Activated CD8-positive, alpha-beta T cell treated with anti-CD3 and anti-CD28 coated beads, Interleukin-2, amount 10 ng/mL, durations not matched to agents 7 days and 5 days (primary cell): Measurements from ENCODE around the gene NEDD4. TPM values are rescaled to one million over a fixed set of nuclear protein-coding genes. Genes with fewer than 3 reads are reported as not detected.
"Not testable (repeated sequence)": the region's sequence is repeated elsewhere in the genome, so short reads cannot be mapped to it uniquely, and the experiment has no call there.

Experiments
- ATAC-seq: fragments of 150-1000 bp; cut with Tn5 transposase; one replicate; pipeline ENCODE4 v1.10.0; 2021; ENCODE audit warnings: moderate library complexity
- CTCF ChIA-PET: fragments of 350-600 bp; sonication (Branson Sonifier 250); formaldehyde crosslinking; loops from one replicate; lab custom pipeline; 2021; ENCODE audit warnings: antibody characterized with exemption; lab: Charles Lee
- POLR2A ChIA-PET: fragments of 350-600 bp; sonication (Branson Sonifier 250); formaldehyde crosslinking; loops from one replicate; lab custom pipeline; 2021; ENCODE audit warnings: antibody characterized with exemption; lab: Charles Lee
- DNase-seq: peaks from one replicate; pipeline ENCODE4 v3.0.0-alpha.2; 2020
- H3K27ac Mint-ChIP-seq: one replicate; pipeline ENCODE4 v1.8.0; 2021; ENCODE audit warnings: mild to moderate bottlenecking, mixed read lengths
- H3K27me3 Mint-ChIP-seq: one replicate; pipeline ENCODE4 v1.8.0; 2021; ENCODE audit warnings: low read depth, mixed read lengths
- H3K36me3 Mint-ChIP-seq: one replicate; pipeline ENCODE4 v1.8.0; 2021; ENCODE audit warnings: low read depth, mixed read lengths
- H3K4me1 Mint-ChIP-seq: one replicate; pipeline ENCODE4 v1.8.0; 2021; ENCODE audit warnings: low read depth, mixed read lengths
- H3K4me3 Mint-ChIP-seq: one replicate; pipeline ENCODE4 v1.8.0; 2021; ENCODE audit warnings: mild to moderate bottlenecking, mixed read lengths
- H3K9me3 Mint-ChIP-seq: one replicate; pipeline ENCODE4 v1.8.0; 2022; ENCODE audit warnings: mixed read lengths; ENCODE audit not compliant: insufficient read depth
- total RNA-seq, 2 experiments: library from RNA; stranded (reverse); gene quantifications; one replicate each; pipeline ENCODE4 v1.2.3, GENCODE V29; 2021

The NEDD4 gene
- total RNA-seq, 2 experiments from 2014 or later = 5.7 to 6.2 TPM

DNA sequence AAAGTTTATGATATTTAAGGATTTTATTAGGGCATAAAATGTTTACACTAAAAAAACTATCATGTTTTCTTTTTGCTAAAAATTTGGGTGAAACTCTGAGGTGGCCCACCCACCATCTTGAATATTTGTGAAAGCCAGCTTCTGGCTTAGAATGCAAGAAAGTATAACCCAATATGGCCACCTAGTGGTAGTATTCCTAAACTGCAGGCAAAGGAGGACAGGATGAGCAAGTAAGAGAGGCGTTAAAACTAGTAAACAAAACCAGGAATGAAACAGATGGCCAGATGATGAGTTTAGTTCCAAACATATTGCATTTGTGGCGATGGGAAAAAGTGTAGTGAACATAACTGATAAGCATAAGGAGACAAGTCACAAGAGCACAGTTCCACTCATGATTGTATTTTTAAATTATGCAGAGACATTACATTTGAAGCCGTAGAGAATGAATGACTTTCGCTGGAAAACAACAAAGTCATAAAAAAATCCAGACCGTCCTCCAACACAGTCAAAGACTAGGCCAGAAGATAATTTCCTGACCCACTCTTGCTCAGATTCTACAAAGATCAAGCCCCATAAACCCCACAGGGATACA is 147.2 kb downstream of the NEDD4 start:
- H3K4me3 Mint-ChIP-seq = no peak overlapping the region
- DNase-seq = peak; percentile 74
- no peaks in the 10 kb centered on the region for H3K27me3 Mint-ChIP-seq
- ATAC-seq = peak; percentile 44
- H3K36me3 Mint-ChIP-seq = peaks cover 1% of the 10 kb centered on the region
- no peak overlapping the region for H3K27ac Mint-ChIP-seq
- CTCF ChIA-PET = interaction anchor here (0.6 to 2.7 kb wide), 28 partner anchors 8 to 438 kb away, joined by 3 to 22 read pairs (median 4); partner anchors contain the start of genes CCPG1 and PIERCE2
- POLR2A ChIA-PET = no interaction called here
- H3K4me1 Mint-ChIP-seq = no peaks in the 10 kb centered on the region
- H3K9me3 Mint-ChIP-seq = no peaks in the 10 kb centered on the region

DNA sequence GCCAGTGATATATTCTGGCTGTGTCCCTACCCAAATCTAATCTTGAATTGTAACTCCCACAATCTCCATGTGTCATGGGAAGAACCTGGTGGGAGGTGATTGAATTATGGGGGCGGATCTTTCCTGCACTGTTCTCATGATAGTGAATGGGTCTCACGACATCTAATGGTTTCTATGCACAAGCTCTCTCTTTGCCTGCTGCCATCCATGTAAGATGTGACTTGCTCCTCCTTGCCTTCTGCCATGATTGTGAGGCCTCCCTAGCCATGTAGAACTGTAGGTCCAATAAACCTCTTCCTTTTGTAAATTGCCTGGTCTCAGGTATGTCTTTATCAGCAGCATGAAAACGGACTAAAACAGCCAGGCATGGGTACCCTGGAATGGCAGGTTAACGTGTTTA is 150.5 kb downstream of the NEDD4 start:
- ATAC-seq, H3K27ac Mint-ChIP-seq, H3K4me1 Mint-ChIP-seq, POLR2A ChIA-PET, DNase-seq, H3K27me3 Mint-ChIP-seq, H3K36me3 Mint-ChIP-seq, H3K9me3 Mint-ChIP-seq, H3K4me3 Mint-ChIP-seq: not testable (repeated sequence)
- CTCF ChIA-PET = interaction anchor here (2.0 kb wide), 1 partner anchor 193 kb away, joined by 14 read pairs; no protein-coding TSS in a partner anchor

DNA sequence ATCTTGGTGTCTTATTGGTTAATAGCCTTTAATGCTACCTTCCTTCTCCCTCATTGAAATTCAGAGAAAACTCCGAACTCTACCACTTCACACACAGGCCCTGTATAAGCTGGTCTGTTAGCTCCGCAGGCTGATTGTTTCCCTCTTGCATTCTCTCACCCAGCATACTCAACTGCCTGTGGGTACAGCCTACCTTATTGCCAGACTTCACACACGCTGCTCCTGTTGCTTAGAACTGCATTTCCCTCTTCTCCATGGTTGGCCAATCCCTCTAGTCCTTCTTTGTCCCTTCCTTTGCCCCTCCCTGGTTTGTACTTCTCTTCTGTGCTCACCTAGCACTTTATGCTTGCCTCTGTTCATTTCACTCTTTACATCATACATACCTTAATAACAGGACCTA is 157.5 kb downstream of the NEDD4 start:
- no peaks in the 10 kb centered on the region for H3K27me3 Mint-ChIP-seq
- ChIA-PET POLR2A (no interaction called here), CTCF (no interaction called here)
- no peaks in the 10 kb centered on the region for H3K9me3 Mint-ChIP-seq
- DNase-seq (no peak), ATAC-seq (no peak)
- H3K4me3 Mint-ChIP-seq = no peak overlapping the region
- no peaks in the 10 kb centered on the region for H3K36me3 Mint-ChIP-seq
- no peak overlapping the region for H3K27ac Mint-ChIP-seq
- H3K4me1 Mint-ChIP-seq = no peaks in the 10 kb centered on the region

DNA sequence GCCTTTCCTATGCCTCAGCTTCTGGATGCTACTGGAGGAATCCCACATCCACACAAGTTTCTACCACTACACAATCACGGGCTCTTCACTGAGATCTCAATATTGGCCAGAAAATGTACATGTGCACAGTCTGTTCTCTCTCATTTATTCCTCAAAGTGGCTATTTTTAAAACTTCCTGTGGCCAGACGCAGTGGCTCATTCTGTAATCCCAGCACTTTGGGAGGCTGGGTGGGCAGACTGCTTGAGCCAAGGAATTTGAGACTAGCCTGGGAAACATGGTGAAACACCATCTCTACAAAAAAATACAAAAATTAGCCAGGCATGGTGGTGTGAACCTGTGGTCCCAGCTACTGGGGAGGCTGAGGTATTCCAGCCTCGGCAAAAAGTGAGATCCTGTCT is 159.1 kb downstream of the NEDD4 start:
- DNase-seq = no peak
- Mint-ChIP-seq H3K36me3 (no peaks in the 10 kb centered on the region), H3K27ac (no peak overlapping the region), H3K27me3 (no peaks in the 10 kb centered on the region), H3K4me3 (no peak overlapping the region), H3K4me1 (peaks cover 13% of the 10 kb centered on the region), H3K9me3 (no peaks in the 10 kb centered on the region)
- POLR2A ChIA-PET = no interaction called here
- CTCF ChIA-PET = no interaction called here
- ATAC-seq = no peak

DNA sequence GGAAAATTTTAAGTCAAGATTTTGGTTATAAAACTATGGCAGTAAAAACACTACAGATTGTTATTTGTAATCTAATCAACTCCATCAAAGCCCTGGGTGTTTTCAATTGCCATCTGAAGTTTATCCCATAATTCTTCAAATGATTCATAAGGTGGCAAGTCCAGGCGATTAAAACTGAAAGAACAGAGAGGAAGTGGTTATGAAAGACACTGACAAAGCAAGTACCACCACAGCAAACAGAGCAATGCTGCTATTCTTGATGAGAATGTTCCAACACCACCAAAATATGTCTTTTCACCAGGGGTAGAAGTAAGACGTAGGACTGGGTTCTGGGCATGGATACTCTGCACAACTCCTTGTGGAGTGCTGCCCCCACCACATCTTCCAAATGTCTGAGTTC is 163.6 kb downstream of the NEDD4 start:
- H3K9me3 Mint-ChIP-seq = no peaks in the 10 kb centered on the region
- ATAC-seq = peak; percentile 83
- peak; percentile 38 for DNase-seq
- H3K36me3 Mint-ChIP-seq = no peaks in the 10 kb centered on the region
- peak overlapping the region; percentile 74 for H3K27ac Mint-ChIP-seq
- peaks cover 16% of the 10 kb centered on the region for H3K4me1 Mint-ChIP-seq
- ChIA-PET CTCF (interaction anchor here (3.7 kb wide), 1 partner anchor 16 kb away, joined by 17 read pairs; no protein-coding TSS in a partner anchor), POLR2A (no interaction called here)
- H3K4me3 Mint-ChIP-seq = peak overlapping the region; percentile 12
- no peaks in the 10 kb centered on the region for H3K27me3 Mint-ChIP-seq

DNA sequence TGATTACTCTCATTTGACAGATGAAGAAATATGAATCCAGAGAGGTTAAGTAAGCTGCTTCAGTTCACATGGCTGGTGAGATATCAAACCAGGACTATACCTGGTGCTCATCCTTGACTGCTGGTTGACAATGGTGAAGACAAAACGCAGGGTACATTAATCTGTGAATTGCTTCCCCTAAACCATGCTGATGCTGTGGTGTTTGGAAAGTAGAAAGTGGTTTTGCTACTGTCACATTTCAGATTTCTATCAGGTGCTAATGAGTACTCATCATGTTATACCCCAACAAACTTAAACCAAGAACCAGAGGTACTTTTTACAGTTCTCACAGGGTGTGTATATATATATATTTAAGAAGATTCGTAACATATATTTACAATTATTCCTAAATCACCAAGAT is 165.5 kb downstream of the NEDD4 start:
- no peaks in the 10 kb centered on the region for H3K9me3 Mint-ChIP-seq
- no peak for ATAC-seq
- peaks cover 3% of the 10 kb centered on the region for H3K27me3 Mint-ChIP-seq
- no peak for DNase-seq
- no peak overlapping the region for H3K4me3 Mint-ChIP-seq
- no peak overlapping the region for H3K27ac Mint-ChIP-seq
- peaks cover 16% of the 10 kb centered on the region for H3K4me1 Mint-ChIP-seq
- no peaks in the 10 kb centered on the region for H3K36me3 Mint-ChIP-seq
- ChIA-PET POLR2A (no interaction called here), CTCF (no interaction called here)

DNA sequence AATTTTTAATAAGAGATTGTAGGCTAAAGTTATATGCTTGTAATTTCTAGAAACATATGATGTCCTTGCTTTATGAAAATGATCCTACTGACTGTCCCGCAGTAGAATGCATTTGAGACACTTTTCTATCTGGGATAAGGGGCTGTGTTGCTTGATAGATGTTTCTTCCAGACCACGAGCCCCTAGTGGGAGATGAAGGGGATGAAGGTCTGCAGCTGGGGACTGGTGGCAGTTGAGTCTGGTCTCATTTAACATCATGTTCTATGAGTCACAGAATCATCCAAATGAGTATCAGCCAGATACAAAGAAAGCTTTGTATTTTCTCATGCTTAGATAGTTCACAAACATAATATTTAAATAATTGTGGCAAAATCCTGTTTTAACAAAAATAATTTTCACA is 166.2 kb downstream of the NEDD4 start:
- H3K9me3 Mint-ChIP-seq = no peaks in the 10 kb centered on the region
- H3K27me3 Mint-ChIP-seq = peaks cover 5% of the 10 kb centered on the region
- ChIA-PET CTCF (interaction anchor here (1.0 kb wide), 2 partner anchors 11 to 19 kb away, joined by 3 to 4 read pairs; no protein-coding TSS in a partner anchor), POLR2A (no interaction called here)
- H3K4me3 Mint-ChIP-seq = no peak overlapping the region
- H3K4me1 Mint-ChIP-seq = peaks cover 16% of the 10 kb centered on the region
- ATAC-seq (no peak), DNase-seq (no peak)
- H3K36me3 Mint-ChIP-seq = no peaks in the 10 kb centered on the region
- H3K27ac Mint-ChIP-seq = no peak overlapping the region

DNA sequence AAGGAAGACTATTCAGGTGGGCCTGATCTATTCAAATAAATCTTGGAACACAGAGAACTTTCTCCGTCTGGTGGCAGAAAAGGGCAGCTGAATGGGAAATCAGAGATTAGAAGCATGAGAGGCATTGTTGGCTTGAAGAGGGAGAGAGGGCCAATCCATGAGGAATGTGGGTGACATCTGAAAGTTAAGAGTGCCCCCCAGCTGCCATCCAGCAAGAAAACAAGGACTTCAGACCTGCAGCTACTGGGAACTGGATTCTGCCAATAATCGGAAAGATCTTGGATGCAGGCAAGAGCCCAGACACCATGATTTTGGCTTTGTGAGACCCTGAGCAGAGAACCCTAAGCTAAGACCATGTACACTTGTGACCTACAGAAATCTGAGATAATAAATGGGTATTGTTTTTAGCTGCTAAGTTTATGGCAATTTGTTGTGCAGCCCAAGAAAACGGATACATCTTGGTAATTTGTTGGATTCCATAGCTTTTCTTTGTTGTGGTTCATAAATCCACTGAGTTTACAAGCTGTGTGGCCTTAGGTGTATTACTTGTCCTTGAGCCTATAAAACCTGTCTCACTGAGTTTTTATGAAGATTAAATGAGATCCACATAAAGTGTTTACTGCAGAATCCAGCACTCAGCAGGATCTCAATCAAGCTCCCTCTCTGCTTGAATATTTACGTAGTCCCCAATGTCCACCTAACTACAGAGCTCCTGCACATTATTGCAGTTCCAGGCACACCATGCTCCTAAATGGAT is 168.4 kb downstream of the NEDD4 start:
- Mint-ChIP-seq H3K4me3 (no peak overlapping the region), H3K27me3 (peaks cover 5% of the 10 kb centered on the region), H3K4me1 (peaks cover 10% of the 10 kb centered on the region), H3K36me3 (no peaks in the 10 kb centered on the region), H3K27ac (no peak overlapping the region), H3K9me3 (no peaks in the 10 kb centered on the region)
- DNase-seq = no peak
- CTCF ChIA-PET = interaction anchor here (1.7 kb wide), 1 partner anchor 21 kb away, joined by 7 read pairs; no protein-coding TSS in a partner anchor
- POLR2A ChIA-PET = no interaction called here
- no peak for ATAC-seq

DNA sequence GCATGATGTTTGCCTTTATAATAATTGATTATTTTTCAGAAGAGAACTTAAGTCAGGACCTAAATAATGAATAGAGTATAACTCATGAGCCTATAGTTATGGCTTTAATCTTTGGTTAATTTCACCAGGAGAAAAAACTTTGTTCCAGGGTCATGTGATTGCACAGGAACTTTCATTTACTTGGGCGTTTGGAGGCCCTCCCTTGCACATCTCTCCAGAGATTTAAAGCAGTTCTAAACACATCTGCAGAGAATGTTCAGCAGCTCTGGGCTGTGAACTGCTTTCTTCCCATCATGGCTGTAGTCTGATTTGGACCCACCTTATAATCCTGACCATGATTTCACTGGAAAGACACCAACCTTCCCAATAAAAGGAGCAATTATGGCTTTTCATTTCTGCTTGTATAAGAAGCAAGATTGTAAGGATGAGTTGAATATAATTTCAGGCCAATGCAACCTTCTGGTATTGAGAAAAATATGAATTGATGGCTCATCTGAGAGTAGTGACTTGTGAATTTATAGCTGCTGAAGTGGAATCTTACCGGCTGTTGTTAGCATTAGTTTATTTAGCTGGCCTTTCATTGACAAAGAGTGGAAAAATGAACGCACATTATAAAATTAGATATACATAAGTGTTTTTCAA is 169.6 kb downstream of the NEDD4 start:
- CTCF ChIA-PET = no interaction called here
- Mint-ChIP-seq H3K27me3 (peaks cover 5% of the 10 kb centered on the region), H3K9me3 (no peaks in the 10 kb centered on the region), H3K4me1 (no peaks in the 10 kb centered on the region), H3K36me3 (no peaks in the 10 kb centered on the region), H3K4me3 (no peak overlapping the region), H3K27ac (no peak overlapping the region)
- DNase-seq = no peak
- no peak for ATAC-seq
- POLR2A ChIA-PET = no interaction called here

DNA sequence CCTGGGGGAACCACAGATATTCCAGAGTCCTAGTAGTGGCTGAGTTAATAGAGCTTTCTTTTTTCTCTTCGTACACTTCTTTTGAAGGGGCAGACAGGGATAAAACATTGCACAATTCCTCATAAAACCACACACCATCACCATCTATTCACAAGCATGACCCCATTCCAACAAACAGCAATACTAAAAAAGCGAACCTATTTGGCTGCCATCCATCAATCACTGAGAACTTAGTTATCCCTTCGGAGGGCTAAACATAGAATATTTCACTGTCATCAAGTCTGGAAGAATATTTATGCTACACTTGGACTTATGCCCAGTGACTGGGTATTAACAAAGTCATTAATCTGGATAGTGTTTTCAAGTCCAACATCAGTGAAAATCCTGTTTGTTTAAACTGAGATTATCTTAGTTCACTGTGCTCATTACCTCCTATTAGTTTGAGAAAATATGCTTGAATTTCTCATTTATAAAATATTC is 170.2 kb downstream of the NEDD4 start:
- DNase-seq = no peak
- H3K27me3 Mint-ChIP-seq = peaks cover 5% of the 10 kb centered on the region
- no peaks in the 10 kb centered on the region for H3K9me3 Mint-ChIP-seq
- CTCF ChIA-PET = no interaction called here
- no peak overlapping the region for H3K27ac Mint-ChIP-seq
- H3K4me3 Mint-ChIP-seq = no peak overlapping the region
- no peaks in the 10 kb centered on the region for H3K36me3 Mint-ChIP-seq
- POLR2A ChIA-PET = no interaction called here
- H3K4me1 Mint-ChIP-seq = no peaks in the 10 kb centered on the region
- ATAC-seq = no peak

DNA sequence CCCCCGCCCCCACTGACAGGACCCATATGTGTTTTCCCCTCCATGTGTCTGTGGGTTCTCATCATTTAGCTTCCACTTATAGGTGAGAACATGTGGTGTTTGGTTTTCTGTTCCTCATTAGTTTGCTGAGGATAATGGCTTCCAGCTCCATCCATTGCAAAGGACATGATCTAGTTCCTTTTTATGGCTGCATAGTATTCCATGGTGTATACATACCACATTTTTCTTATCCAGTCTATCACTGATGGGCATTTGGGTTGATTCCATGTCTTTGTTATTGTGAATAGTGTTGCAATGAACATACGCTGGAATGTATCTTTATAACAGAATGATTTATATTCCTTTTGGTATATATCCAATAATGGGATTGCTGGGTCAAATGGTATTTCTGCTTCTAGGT is 171.7 kb downstream of the NEDD4 start:
- H3K4me3 Mint-ChIP-seq, H3K4me1 Mint-ChIP-seq, POLR2A ChIA-PET, ATAC-seq, H3K27ac Mint-ChIP-seq, H3K36me3 Mint-ChIP-seq, H3K27me3 Mint-ChIP-seq, H3K9me3 Mint-ChIP-seq, DNase-seq: not testable (repeated sequence)
- CTCF ChIA-PET = interaction anchor here (1.3 kb wide), 1 partner anchor 47 kb away, joined by 3 read pairs; no protein-coding TSS in a partner anchor

DNA sequence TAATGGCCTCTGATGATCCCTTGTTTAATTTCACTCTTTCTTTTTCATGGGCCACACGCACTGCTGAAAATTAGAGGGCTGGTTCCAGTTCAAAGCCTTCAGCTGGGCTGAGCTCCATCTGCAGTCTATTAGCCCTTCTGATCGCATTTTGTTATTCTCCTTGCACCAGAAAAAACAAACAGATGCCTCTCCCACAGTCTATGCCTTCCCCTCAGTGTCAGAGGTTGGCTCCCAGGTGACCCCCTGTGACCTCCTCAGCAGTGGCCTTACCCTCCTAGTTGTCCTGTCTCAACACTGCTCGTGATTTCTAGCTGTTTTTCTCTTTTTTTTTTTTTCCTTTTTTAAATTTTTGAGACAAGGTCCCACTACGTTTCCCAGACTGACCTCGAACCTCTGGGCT is 173.4 kb downstream of the NEDD4 start:
- Mint-ChIP-seq H3K4me1 (no peaks in the 10 kb centered on the region), H3K9me3 (no peaks in the 10 kb centered on the region), H3K27me3 (peaks cover 5% of the 10 kb centered on the region), H3K4me3 (no peak overlapping the region), H3K27ac (no peak overlapping the region), H3K36me3 (no peaks in the 10 kb centered on the region)
- ChIA-PET CTCF (interaction anchor here (0.6 to 1.3 kb wide), 2 partner anchors 171 to 341 kb away, joined by 3 read pairs; no protein-coding TSS in a partner anchor), POLR2A (no interaction called here)
- DNase-seq = no peak
- no peak for ATAC-seq
